ENCODE measurements around the gene INPP5E. TPM values are rescaled to one million over a fixed set of nuclear protein-coding genes. Genes with fewer than 3 reads are reported as not detected.

INPP5E gene
- total and polyA plus RNA-seq, 11 donors, result 6.4 to 11.7 (median 9.3) TPM

DNA sequence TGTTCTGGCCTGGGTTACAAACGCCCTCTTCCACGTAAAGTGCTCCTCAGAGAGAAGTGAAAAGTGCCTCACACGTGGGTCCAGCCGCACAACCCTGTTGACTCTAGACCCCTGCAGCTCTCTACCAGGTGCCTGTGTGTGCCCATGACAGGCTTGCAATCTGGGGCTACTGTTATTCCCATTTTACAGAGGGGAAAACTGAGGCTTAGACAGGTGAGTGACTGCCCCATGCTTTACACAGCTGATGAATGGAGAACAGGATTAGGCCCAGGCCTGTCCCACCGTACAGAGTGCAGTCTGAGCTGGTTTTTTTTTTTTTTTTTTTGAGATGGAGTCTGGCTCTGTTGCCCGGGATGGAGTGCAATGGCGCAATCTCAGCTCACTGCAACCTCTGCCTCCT is 6.2 kb upstream of the INPP5E start:
- H3K27me3 ChIP-seq, result no peaks in the 10 kb centered on the region
- no peak for TF ChIP-seq POLR2A (IDR thresholded peaks at IDR 0.05)
- TF ChIP-seq, protein P1, sequence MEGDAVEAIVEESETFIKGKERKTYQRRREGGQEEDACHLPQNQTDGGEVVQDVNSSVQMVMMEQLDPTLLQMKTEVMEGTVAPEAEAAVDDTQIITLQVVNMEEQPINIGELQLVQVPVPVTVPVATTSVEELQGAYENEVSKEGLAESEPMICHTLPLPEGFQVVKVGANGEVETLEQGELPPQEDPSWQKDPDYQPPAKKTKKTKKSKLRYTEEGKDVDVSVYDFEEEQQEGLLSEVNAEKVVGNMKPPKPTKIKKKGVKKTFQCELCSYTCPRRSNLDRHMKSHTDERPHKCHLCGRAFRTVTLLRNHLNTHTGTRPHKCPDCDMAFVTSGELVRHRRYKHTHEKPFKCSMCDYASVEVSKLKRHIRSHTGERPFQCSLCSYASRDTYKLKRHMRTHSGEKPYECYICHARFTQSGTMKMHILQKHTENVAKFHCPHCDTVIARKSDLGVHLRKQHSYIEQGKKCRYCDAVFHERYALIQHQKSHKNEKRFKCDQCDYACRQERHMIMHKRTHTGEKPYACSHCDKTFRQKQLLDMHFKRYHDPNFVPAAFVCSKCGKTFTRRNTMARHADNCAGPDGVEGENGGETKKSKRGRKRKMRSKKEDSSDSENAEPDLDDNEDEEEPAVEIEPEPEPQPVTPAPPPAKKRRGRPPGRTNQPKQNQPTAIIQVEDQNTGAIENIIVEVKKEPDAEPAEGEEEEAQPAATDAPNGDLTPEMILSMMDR (IDR thresholded peaks at IDR 0.05), result no peak
- no peak overlapping the region for H3K27ac ChIP-seq
- DNase-seq (no peak), ATAC-seq (no peak)
- peaks cover 0 to 3% (median 0%) of the 10 kb centered on the region in 12 donors for H3K4me1 ChIP-seq
- no peaks in the 10 kb centered on the region for H3K9me3 ChIP-seq
- 87 to 94% (median 90%) methylated on average over 7 of the region's 7 CpGs for WGBS, 4 donors
- peaks cover 8 to 100% (median 96%) of the 10 kb centered on the region in 9 donors for H3K36me3 ChIP-seq
- H3K4me3 ChIP-seq, result no peak overlapping the region
- intact Hi-C loops (cut with DNase I), result no loop called here

DNA sequence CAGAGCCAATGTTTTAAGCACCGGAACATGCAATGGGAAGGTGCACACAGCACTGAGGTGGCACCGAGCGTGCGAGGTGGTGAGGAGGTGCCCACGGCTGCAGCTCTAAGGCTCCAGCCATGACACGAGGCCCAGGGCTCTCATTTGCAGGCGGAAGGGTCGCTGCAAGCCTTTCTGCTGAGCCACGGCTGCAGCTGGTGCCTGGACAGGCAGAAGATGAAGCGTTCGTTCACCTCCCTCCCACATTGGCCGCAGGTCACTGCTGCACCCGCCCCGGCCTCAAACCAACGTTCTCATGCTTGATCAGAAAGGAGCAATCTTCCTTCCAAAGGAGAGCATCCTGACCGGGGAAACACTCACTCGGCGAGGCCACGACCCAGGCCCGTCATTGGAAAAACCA is 4.5 kb upstream of the INPP5E start:
- intact Hi-C loops (cut with DNase I), result no loop called here
- ATAC-seq, result no peak
- TF ChIP-seq, protein P1 (IDR thresholded peaks at IDR 0.05), result no peak
- no peak for TF ChIP-seq POLR2A (IDR thresholded peaks at IDR 0.05)

DNA sequence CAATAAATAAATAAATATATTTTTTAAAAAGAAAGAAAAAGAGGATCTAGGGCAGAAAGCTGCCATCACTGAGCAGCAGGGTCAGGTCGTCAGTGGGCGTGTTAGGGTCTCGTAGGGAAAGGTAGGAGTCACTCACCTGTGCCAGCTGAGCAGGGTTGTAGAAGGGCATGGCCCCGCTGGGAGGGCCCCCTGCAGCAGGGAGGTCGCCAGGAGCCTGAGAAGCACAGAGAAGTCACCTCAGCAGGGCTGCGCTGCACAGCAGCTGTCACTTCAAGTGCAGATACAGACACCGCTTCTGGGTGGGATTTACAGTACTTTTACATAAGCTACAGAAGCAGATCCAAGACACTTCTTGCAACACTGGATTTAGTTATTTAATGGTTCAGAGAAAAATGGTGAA is 4.0 kb upstream of the INPP5E start:
- WGBS, 4 donors, result 95 to 96% (median 96%) methylated on average over 7 of the region's 7 CpGs
- H3K36me3 ChIP-seq, result peaks cover 4 to 84% (median 78%) of the 10 kb centered on the region in 9 donors
- ATAC-seq, result no peak
- peaks cover 0 to 16% (median 7%) of the 10 kb centered on the region in 12 donors for H3K4me1 ChIP-seq
- DNase-seq, result no peak
- intact Hi-C loops (cut with DNase I), result no loop called here
- H3K27me3 ChIP-seq, result no peaks in the 10 kb centered on the region
- no peak overlapping the region for H3K27ac ChIP-seq
- no peak for TF ChIP-seq POLR2A (IDR thresholded peaks at IDR 0.05)
- TF ChIP-seq, protein P1 (IDR thresholded peaks at IDR 0.05), result no peak
- no peaks in the 10 kb centered on the region for H3K9me3 ChIP-seq
- no peak overlapping the region for H3K4me3 ChIP-seq

More for the DNA sequence above, 4.5 kb upstream of the INPP5E start:
- DNase-seq, result no peak
- 90 to 94% (median 91%) methylated on average over 17 to 20 of the region's 20 CpGs for WGBS, 4 donors
- Histone ChIP-seq H3K4me1 (peaks cover 0 to 12% (median 7%) of the 10 kb centered on the region in 12 donors), H3K27ac (no peak overlapping the region), H3K4me3 (no peak overlapping the region), H3K36me3 (peaks cover 4 to 88% (median 82%) of the 10 kb centered on the region in 9 donors), H3K27me3 (no peaks in the 10 kb centered on the region), H3K9me3 (no peaks in the 10 kb centered on the region)

DNA sequence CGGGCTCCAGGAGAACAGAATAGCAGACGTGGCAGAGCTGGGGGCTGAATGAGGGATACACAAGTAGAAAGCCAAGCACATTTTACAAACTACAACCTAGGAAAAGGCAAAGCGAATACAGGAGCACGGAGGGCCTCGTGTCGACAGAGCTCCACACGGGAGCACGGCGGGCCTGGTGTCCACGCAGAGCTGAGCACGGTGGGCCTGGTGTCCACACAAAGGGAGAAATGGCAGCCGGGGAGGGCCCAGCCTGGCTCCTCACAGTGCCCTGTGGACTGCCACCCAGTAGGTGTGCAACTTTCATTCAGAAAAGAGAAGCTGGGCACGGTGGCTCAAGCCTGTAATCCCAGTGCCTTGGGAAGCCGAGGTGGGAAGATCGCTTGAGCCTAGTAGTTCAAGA is 3.4 kb upstream of the INPP5E start:
- Histone ChIP-seq H3K27ac (no peak overlapping the region), H3K9me3 (no peaks in the 10 kb centered on the region), H3K4me3 (no peak overlapping the region), H3K4me1 (peaks cover 3 to 22% (median 11%) of the 10 kb centered on the region in 12 donors), H3K36me3 (peaks cover 4 to 82% (median 75%) of the 10 kb centered on the region in 9 donors), H3K27me3 (no peaks in the 10 kb centered on the region)
- no peak for ATAC-seq
- WGBS, 4 donors, result 93 to 97% (median 94%) methylated on average over 15 of the region's 15 CpGs
- intact Hi-C loops (cut with DNase I), result no loop called here
- DNase-seq, result no peak
- TF ChIP-seq, protein P1 (IDR thresholded peaks at IDR 0.05), result no peak
- TF ChIP-seq POLR2A (IDR thresholded peaks at IDR 0.05), result no peak

All from heart left ventricle (tissue), 16 donors.